GM12878 (cell line): ENCODE results near the gene ADGRG7.

Experiments
- ATF2 ChIP-seq: IDR thresholded peaks from 2 replicates; pipeline ENCODE4 v1.6.1; 2012; ENCODE audit warnings: low read length, inconsistent platforms
- ELK1 ChIP-seq: IDR thresholded peaks from 2 replicates; pipeline ENCODE4 v1.6.1; 2012; ENCODE audit warnings: low read depth, low read length, improper control_type of control experiment
- MAX ChIP-seq: IDR thresholded peaks from 2 replicates; pipeline ENCODE4 v1.6.1; 2012; ENCODE audit warnings: low read depth, low read length, improper control_type of control experiment
- MYB ChIP-seq: fragments of 150-350 bp; IDR thresholded peaks from 2 replicates; pipeline ENCODE4 v1.6.1; 2014; ENCODE audit warnings: mild to moderate bottlenecking, low read depth, low read length, borderline replicate concordance
- REST ChIP-seq: IDR thresholded peaks from 2 replicates; pipeline ENCODE4 v1.6.1; 2012; ENCODE audit warnings: mild to moderate bottlenecking, low read depth, low read length
- SKIL ChIP-seq: fragments of 450-650 bp; IDR thresholded peaks from 2 replicates; pipeline ENCODE4 v1.6.1; 2017; ENCODE audit warnings: mild to moderate bottlenecking, low read depth, inconsistent platforms; ENCODE audit not compliant: poor library complexity, severe bottlenecking

- TF ChIP-seq MYB (no peak), ELK1 (no peak), SKIL (no peak), ATF2 (no peak), MAX (no peak), REST (no peak)
Measured at GRCh38 chr3:100744671-100745070, 135.3 kb downstream of the ADGRG7 start.
